Measurements from ENCODE around the gene CYP4Z1.
"Not testable (repeated sequence)": the region's sequence is repeated elsewhere in the genome, so short reads cannot be mapped to it uniquely, and the experiment has no call there.

The CYP4Z1 gene

GRCh38 chr1:47128221-47128620 is 61.2 kb downstream of the CYP4Z1 start:
- no peaks in the 10 kb centered on the region for H3K36me3 ChIP-seq
- no peaks in the 10 kb centered on the region for H3K9me3 ChIP-seq
- TF ChIP-seq CTCF (IDR thresholded peaks at IDR 0.05), result no peak
- no peaks in the 10 kb centered on the region for H3K4me1 ChIP-seq (ENCODE audit: control insufficient read depth in 1 of 2, insufficient read depth in 1 of 2, low read depth in 1 of 2, low read length in 1 of 2)
- H3K27ac ChIP-seq, result no peak overlapping the region
- H3K27me3 ChIP-seq, result peaks cover 3% of the 10 kb centered on the region
- H3K4me3 ChIP-seq (ENCODE audit: low read depth in 1 of 2, low read length in 1 of 2), result no peak overlapping the region

DNA sequence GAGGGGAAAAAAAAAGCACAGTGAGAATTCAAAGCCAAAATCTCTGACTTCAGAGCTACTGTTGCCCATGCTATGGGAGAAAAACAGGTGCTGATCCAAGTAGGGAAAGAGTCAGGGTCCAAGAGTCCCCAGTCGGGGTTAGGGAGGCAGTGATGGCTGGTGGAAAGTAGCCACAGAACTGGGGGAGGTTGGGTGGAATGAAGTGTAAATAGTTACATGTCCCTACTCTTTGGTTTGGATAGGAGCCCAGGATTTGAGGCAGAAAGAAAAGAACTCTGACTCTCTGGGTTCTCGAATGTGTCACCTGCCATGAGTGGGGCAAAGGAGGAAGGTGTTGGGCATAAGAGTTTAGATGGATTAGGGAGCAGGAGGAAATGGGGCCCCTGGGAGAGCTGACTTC is 61.8 kb downstream of the CYP4Z1 start:
- not testable (repeated sequence) for H3K27ac ChIP-seq; H3K9me3 ChIP-seq; H3K27me3 ChIP-seq; H3K4me1 ChIP-seq (ENCODE audit: control insufficient read depth in 1 of 2, insufficient read depth in 1 of 2, low read depth in 1 of 2, low read length in 1 of 2); H3K36me3 ChIP-seq; H3K4me3 ChIP-seq (ENCODE audit: low read depth in 1 of 2, low read length in 1 of 2)

- H3K4me3 ChIP-seq (ENCODE audit: low read depth in 1 of 2, low read length in 1 of 2); H3K27ac ChIP-seq; H3K4me1 ChIP-seq (ENCODE audit: control insufficient read depth in 1 of 2, insufficient read depth in 1 of 2, low read depth in 1 of 2, low read length in 1 of 2); H3K36me3 ChIP-seq; H3K27me3 ChIP-seq; H3K9me3 ChIP-seq: not testable (repeated sequence)
Observed at GRCh38 chr1:47129489-47130230, 62.6 kb downstream of the CYP4Z1 start.

GRCh38 chr1:47132665-47133064 is 65.6 kb downstream of the CYP4Z1 start:
- not testable (repeated sequence) for H3K27me3 ChIP-seq; H3K4me3 ChIP-seq (ENCODE audit: low read depth in 1 of 2, low read length in 1 of 2); H3K4me1 ChIP-seq (ENCODE audit: control insufficient read depth in 1 of 2, insufficient read depth in 1 of 2, low read depth in 1 of 2, low read length in 1 of 2); H3K9me3 ChIP-seq; H3K36me3 ChIP-seq; H3K27ac ChIP-seq

DNA sequence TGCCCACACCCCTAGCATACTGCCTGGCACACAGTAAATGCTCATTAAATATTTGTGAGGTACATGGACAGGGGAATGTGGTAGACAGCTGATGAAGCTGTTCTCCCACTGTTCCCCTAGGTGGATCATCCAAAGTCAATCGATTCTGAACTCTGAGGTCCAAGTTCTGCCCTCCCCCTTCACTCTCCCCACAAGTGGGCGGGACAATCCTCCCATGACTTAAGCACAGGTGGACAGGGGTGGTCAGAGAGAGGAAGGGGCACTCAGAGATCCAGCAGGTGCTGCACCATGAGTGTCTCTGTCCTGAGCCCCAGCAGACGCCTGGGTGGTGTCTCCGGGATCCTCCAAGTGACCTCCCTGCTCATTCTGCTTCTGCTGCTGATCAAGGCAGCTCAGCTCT is 70.2 kb downstream of the CYP4Z1 start, which contains the start of gene CYP4A22:
TSS of gene CYP4A22 (plus strand) at position 244 of the 400 bp plus-strand sequence. CDS start at position 289, 45 bp downstream.
- Histone ChIP-seq H3K36me3 (no peaks in the 10 kb centered on the region), H3K27me3 (no peaks in the 10 kb centered on the region), H3K27ac (no peak within 1 kb of the TSS), H3K9me3 (no peaks in the 10 kb centered on the region), H3K4me3 (ENCODE audit: low read depth in 1 of 2, low read length in 1 of 2) (no peak within 1 kb of the TSS), H3K4me1 (ENCODE audit: control insufficient read depth in 1 of 2, insufficient read depth in 1 of 2, low read depth in 1 of 2, low read length in 1 of 2) (no peaks in the 10 kb centered on the region)
- no peak for TF ChIP-seq CTCF (IDR thresholded peaks at IDR 0.05)

DNA sequence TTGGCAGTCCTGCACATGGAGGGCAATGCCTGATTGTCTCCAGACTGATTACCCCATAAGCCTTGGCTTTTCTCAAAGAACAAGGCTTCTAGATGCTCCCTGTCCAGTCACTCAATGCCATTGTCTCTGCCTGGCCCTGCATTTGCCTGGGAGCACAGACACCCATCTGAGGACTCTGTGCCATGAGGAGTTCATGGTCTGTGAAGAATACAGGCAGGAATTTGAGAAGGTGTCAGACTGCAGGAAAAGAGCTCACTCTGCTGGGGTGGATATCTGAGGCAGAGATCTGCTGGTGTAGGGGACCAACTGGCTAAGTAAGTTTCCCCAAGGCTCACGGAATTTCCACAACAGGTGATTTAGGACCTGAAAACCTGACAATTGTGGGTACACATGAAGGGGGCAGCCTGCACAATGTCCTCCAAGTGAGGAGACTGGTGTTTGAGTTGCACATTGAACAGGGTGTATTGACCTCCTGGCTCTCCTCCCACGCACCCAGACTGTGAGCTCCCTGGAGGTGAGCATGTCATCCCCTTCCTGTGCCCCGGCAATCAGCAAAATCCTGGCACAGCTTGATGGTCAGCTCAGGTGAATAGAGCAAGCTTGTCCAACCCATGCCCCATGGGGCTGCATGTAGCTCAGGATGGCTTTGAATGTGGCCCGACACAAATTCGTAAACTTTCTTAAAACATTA is 71.0 kb downstream of the CYP4Z1 start:
- H3K9me3 ChIP-seq, result no peaks in the 10 kb centered on the region
- H3K36me3 ChIP-seq, result no peaks in the 10 kb centered on the region
- H3K4me3 ChIP-seq (ENCODE audit: low read depth in 1 of 2, low read length in 1 of 2), result no peak overlapping the region
- no peaks in the 10 kb centered on the region for H3K27me3 ChIP-seq
- no peak for TF ChIP-seq CTCF (IDR thresholded peaks at IDR 0.05)
- H3K27ac ChIP-seq, result no peak overlapping the region
- H3K4me1 ChIP-seq (ENCODE audit: control insufficient read depth in 1 of 2, insufficient read depth in 1 of 2, low read depth in 1 of 2, low read length in 1 of 2), result no peaks in the 10 kb centered on the region

GRCh38 chr1:47140358-47140757 is 73.3 kb downstream of the CYP4Z1 start:
- not testable (repeated sequence) for H3K4me1 ChIP-seq (ENCODE audit: control insufficient read depth in 1 of 2, insufficient read depth in 1 of 2, low read depth in 1 of 2, low read length in 1 of 2); H3K4me3 ChIP-seq (ENCODE audit: low read depth in 1 of 2, low read length in 1 of 2); H3K27me3 ChIP-seq; H3K9me3 ChIP-seq; H3K36me3 ChIP-seq; H3K27ac ChIP-seq

DNA sequence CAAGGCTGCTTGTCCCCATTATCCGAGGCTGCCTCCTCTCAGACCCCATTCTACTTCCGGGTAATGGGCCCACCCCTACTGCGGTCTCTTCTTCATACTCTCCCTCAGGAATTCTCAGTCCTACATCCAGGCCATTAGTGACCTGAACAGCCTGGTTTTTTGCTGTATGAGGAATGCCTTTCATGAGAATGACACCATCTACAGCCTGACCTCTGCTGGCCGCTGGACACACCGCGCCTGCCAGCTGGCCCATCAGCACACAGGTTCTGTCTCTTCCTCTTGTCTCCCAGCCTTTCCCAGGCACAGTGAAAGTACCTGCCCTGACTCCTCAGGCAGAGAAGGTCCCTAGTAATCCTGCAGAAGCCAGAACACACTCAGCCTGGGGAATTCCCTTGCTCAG is 76.6 kb downstream of the CYP4Z1 start:
- H3K9me3 ChIP-seq; H3K27me3 ChIP-seq; H3K36me3 ChIP-seq; H3K4me3 ChIP-seq (ENCODE audit: low read depth in 1 of 2, low read length in 1 of 2); H3K4me1 ChIP-seq (ENCODE audit: control insufficient read depth in 1 of 2, insufficient read depth in 1 of 2, low read depth in 1 of 2, low read length in 1 of 2); H3K27ac ChIP-seq: not testable (repeated sequence)

DNA sequence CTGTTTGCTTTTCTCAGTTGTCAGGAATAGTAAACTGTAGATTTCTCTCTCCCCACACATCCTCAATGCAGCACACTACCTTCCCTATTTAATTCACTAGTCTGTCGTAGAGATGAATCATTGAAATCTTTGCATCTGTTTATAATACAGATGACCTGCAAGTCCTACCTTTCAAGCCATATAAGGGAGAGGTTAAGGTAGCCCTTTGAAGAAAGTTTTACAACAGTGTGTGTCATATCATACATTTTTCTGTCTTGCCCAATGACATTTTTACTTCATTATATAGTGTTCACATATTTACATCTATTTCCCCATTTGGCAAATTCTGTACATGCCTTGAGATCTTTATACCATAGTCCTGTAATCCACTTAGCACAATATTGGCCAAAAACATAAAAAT is 79.5 kb downstream of the CYP4Z1 start:
- H3K36me3 ChIP-seq; H3K4me3 ChIP-seq (ENCODE audit: low read depth in 1 of 2, low read length in 1 of 2); H3K27ac ChIP-seq; H3K27me3 ChIP-seq; H3K4me1 ChIP-seq (ENCODE audit: control insufficient read depth in 1 of 2, insufficient read depth in 1 of 2, low read depth in 1 of 2, low read length in 1 of 2); H3K9me3 ChIP-seq: not testable (repeated sequence)
